ENCODE data around the gene ZBTB40. TPM values are rescaled to one million over a fixed set of nuclear protein-coding genes. Genes with fewer than 3 reads are reported as not detected.

The ZBTB40 gene
- total and polyA plus RNA-seq, 10 donors: 4.4 to 40.2 (median 30.2) TPM

- H3K27ac ChIP-seq: no peak overlapping the region
- no peak for TF ChIP-seq POLR2AphosphoS5 (IDR thresholded peaks at IDR 0.05)
- TF ChIP-seq POLR2A (IDR thresholded peaks at IDR 0.05): no peak
- no peak for TF ChIP-seq CTCF (IDR thresholded peaks at IDR 0.05 in 8 of 11, conservative IDR thresholded peaks at IDR 0.05 in 3 of 11)
- H3K36me3 ChIP-seq: no peaks in the 10 kb centered on the region
- no peaks in the 10 kb centered on the region for H3K9me3 ChIP-seq
- H3K4me1 ChIP-seq: peaks cover 0 to 21% (median 0%) of the 10 kb centered on the region in 6 donors
- no peak overlapping the region for H3K4me3 ChIP-seq
- 63 to 74% (median 68%) methylated on average over 6 of the region's 6 CpGs for WGBS, 5 donors
- peaks cover 0 to 32% (median 7%) of the 10 kb centered on the region in 7 donors for H3K27me3 ChIP-seq (replicated peaks in 1 of 7)
- intact Hi-C loops (cut with DNase I; ENCODE audit: low total_unique reads): no loop called here
- no peak for DNase-seq
These were observed 92.0 kb downstream of the ZBTB40 start for GRCh38 chr1:22543679-22544078.

GRCh38 chr1:22544606-22545005 is 93.0 kb downstream of the ZBTB40 start:
- Histone ChIP-seq H3K27me3 (replicated peaks in 1 of 7) (peaks cover 0 to 42% (median 7%) of the 10 kb centered on the region in 7 donors), H3K4me3 (no peak overlapping the region), H3K4me1 (peaks cover 0 to 12% (median 0%) of the 10 kb centered on the region in 6 donors), H3K9me3 (no peaks in the 10 kb centered on the region), H3K27ac (no peak overlapping the region), H3K36me3 (no peaks in the 10 kb centered on the region)
- 80 to 91% (median 86%) methylated on average over 12 of the region's 12 CpGs for WGBS, 5 donors
- intact Hi-C loops (cut with DNase I; ENCODE audit: low total_unique reads): no loop called here
- TF ChIP-seq POLR2A (IDR thresholded peaks at IDR 0.05): no peak
- no peak for TF ChIP-seq POLR2AphosphoS5 (IDR thresholded peaks at IDR 0.05)
- TF ChIP-seq CTCF (IDR thresholded peaks at IDR 0.05 in 8 of 11, conservative IDR thresholded peaks at IDR 0.05 in 3 of 11): no peak
- DNase-seq: no peak

- Histone ChIP-seq H3K36me3 (no peaks in the 10 kb centered on the region), H3K4me1 (peaks cover 0 to 6% (median 0%) of the 10 kb centered on the region in 6 donors), H3K9me3 (no peaks in the 10 kb centered on the region), H3K27me3 (replicated peaks in 1 of 7) (peaks cover 0 to 47% (median 7%) of the 10 kb centered on the region in 7 donors), H3K27ac (no peak overlapping the region), H3K4me3 (no peak overlapping the region)
- TF ChIP-seq CTCF (IDR thresholded peaks at IDR 0.05 in 8 of 11, conservative IDR thresholded peaks at IDR 0.05 in 3 of 11) (no peak), POLR2A (IDR thresholded peaks at IDR 0.05) (no peak), POLR2AphosphoS5 (IDR thresholded peaks at IDR 0.05) (no peak)
- intact Hi-C loops (cut with DNase I; ENCODE audit: low total_unique reads): no loop called here
- WGBS, 5 donors: 76 to 82% (median 80%) methylated on average over 13 of the region's 13 CpGs
- no peak for DNase-seq
These were observed 93.5 kb downstream of the ZBTB40 start for GRCh38 chr1:22545141-22545540.

- Histone ChIP-seq H3K27ac (no peak overlapping the region), H3K4me3 (no peak overlapping the region), H3K4me1 (no peaks in the 10 kb centered on the region), H3K27me3 (replicated peaks in 1 of 7) (peaks cover 0 to 69% (median 7%) of the 10 kb centered on the region in 7 donors), H3K9me3 (no peaks in the 10 kb centered on the region), H3K36me3 (no peaks in the 10 kb centered on the region)
- TF ChIP-seq POLR2A (IDR thresholded peaks at IDR 0.05) (no peak), CTCF (IDR thresholded peaks at IDR 0.05 in 8 of 11, conservative IDR thresholded peaks at IDR 0.05 in 3 of 11) (no peak), POLR2AphosphoS5 (IDR thresholded peaks at IDR 0.05) (no peak)
- DNase-seq: no peak
- WGBS, 5 donors: 73 to 85% (median 78%) methylated on average over 6 of the region's 6 CpGs
- intact Hi-C loops (cut with DNase I; ENCODE audit: low total_unique reads): no loop called here
These were observed 95.7 kb downstream of the ZBTB40 start for GRCh38 chr1:22547186-22547817.

Measured in spleen (tissue), 11 donors.